Glomerular endothelial cell (primary cell): ENCODE measurements around the gene SH3GLB1. TPM values are rescaled to one million over a fixed set of nuclear protein-coding genes. Genes with fewer than 3 reads are reported as not detected.
A peak's percentile ranks its signal among the peaks of the same experiment; 100 is the strongest.

Source experiments
- DNase-seq: peaks from one replicate; pipeline ENCODE4 v3.0.0-alpha.2; 2011; ENCODE audit warnings: low read depth, low spot score; ENCODE audit errors: extremely low read depth
- total RNA-seq: library from RNA; depleted of rRNA; stranded (reverse); fragments of >200 nt; gene quantifications from 2 replicates; pipeline ENCODE4 v1.2.3, GENCODE V29; 2015

Gene SH3GLB1
- total RNA-seq, 1 donor from 2014 or later: 94.6 TPM

DNA sequence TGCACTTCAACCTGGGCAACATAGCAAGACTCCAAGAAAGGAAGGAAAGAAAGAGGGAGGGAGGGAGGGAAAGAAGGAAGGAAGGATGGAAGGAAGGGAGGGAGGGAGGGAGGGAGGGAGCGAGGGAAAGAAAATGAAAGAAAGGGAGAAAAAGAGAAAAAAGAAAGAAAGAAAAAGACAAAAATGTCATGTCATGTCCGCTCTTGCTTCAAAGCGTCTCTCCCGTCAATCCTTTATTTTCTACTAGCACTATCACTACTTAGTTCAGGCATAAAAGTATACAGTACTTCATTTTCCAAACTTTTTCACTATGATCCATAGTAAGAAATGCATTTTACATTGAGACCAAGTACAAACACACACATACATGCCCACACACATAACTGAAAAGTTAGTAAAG lies 64.7 kb downstream of the SH3GLB1 start:
- DNase-seq: no peak

DNA sequence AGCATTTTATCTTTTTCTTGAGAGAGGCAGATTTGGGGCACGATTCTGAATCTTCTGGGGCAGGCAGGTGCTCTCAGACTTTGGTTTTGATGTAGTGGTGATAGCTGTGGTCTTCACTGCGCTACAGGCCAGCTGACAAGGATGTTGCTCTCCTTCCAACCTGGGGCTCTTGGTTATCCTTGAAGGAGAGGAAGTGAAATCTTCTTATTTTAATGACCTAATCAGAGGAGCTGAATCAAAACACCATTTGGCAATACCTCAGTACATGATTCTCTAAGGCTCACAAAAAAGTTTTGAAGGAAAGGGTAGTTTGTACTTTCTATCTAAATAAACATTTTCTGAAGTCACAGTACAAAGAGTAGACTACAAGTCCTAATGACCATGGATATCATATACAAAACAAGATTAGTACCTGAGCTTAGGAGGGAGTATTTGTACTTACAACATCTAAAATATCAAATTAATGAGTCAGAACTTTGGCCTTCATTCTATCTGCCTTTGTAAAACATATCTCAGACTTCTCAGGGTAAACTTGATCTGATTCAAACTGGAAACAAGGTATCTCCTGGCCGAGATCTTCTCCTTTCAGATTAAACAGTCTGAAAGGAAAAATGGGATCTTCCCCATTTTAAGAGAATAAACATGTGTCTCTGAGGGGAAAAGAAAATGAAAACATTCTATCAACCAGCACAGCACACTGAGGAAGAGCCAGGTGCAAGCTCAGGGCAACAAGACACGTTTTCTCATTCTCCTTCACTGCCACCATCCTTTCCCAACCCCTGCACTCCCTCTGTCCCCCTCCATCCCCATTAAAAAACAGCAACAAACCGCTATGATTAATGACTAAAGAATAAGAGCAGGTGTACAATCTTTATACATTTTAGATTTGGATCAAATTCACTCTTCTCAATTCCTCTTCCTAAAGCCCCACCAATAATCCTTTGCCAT lies 69.2 kb downstream of the SH3GLB1 start:
- DNase-seq: no peak

DNA sequence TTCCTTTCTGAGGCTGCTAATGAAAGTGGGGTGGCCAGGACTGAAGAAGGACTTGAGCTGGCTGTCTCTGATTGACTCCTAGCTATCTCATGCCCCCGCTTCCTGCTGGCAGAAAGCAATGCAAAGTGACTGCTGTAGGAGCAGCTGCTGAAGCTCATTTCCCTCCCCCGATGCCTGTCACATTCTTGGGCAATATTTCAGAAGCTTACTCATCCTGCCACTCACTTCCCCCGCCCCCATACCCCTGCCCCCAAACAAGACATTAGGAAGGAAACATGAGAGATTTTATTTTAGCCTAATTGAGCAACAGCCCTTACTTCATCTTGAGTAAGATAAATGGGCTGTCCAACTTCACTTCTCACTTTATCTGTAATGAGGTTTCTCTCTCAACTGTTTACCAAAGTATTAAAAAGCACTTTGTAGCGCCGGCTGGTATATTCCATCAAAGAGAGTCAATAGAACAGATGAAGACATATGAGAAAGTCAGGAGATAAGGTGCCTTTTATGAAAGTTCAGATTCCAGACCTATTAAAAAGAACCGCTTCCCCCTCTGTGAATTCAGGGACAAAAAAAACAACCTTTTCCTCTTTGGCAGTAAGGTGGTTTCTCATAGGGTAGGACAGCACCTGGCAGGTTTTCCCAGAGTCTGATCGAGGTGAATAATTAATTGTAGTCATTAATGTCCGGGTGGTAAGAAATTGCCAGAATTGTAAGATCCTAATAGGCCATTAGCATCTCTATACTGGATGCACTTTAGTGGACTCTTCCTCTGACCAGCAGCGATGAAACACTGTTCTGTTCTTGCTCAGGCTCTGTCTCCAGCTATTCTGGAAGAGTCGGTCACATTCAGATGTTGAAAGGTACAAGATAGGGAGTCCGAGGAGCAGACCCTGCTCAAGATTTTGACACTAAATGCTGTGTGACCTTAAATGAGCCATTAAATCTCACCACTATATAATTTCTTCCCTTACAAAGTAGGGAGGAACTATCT lies 70.2 kb downstream of the SH3GLB1 start:
- no peak for DNase-seq

DNA sequence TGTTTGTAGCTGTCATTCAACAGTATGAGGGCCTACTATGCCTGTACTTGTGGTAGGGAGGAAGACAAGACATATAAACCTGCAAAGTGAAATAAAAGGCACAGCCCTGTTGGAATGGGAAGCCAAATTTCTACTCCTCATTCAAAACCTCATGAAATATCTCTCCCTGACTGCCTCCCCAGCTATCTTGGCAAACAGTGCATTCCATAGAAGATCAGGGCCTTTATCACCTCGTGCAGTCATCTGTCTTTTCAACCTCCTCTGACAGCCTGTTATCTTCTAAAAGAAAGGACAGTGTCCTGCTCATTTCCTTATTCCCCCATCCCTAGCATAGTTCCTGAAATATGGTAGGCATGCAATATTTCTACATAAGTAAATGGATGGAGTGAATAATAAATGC lies 71.0 kb downstream of the SH3GLB1 start:
- DNase-seq: no peak

DNA sequence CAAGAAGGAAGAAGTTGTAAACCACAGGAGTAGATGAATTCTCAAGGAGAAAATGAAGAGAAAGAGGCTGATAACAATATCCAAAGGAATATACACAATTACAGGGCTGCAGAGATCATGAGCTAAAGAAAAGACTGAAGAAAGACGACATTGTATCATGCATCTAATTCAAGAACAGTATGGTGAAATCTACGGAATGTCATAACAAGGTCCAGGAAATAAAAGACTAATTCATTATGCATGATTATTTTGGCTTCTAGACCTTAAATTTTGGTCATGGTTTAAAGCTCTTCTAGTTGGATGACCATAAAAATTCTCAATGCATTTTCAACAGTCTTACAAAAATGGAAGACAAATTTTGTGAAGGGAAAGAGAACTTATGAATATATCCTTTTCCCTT lies 71.7 kb downstream of the SH3GLB1 start:
- no peak for DNase-seq

- DNase-seq: no peak
These were observed 74.3 kb downstream of the SH3GLB1 start for GRCh38 chr1:86778569-86779239.

- no peak for DNase-seq
These were observed 75.2 kb downstream of the SH3GLB1 start for GRCh38 chr1:86779308-86780191.

DNA sequence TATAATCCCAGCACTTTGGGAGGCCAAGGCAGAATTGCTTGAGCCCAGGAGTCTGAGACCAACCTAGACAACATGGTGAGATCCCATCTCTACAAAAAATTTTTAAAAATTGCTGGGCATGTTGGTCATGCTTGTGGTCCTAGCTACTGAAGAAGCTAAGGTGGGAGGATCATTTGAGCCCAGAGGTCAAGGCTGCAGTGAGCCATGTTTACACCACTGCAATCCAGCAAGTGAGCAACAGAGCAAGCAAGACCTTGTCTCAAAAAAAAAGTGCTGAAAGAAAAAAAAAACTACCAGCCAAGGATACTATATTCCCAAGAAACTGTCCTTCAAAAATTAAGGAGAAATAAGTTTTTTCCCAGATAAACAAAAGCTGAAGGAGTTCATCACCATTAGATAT lies 78.1 kb downstream of the SH3GLB1 start:
- DNase-seq: no peak

DNA sequence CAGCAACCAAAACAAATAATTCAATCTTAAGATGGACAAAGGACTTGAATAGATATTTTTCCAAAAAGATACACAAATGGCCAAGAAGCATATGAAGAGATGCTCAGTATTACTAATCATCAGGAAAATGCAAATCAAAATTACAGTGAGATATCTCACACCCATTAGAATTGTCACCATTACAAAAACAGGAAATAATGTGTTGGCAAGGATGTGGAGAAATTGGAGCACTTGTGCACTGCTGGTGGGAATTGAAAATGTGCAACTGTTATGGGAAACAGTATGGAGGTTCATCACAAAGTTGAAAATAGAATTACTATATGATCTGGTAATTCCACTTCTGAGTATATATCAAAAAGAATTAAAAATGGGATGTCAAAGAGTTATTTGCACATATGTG lies 83.2 kb downstream of the SH3GLB1 start:
- no peak for DNase-seq

DNA sequence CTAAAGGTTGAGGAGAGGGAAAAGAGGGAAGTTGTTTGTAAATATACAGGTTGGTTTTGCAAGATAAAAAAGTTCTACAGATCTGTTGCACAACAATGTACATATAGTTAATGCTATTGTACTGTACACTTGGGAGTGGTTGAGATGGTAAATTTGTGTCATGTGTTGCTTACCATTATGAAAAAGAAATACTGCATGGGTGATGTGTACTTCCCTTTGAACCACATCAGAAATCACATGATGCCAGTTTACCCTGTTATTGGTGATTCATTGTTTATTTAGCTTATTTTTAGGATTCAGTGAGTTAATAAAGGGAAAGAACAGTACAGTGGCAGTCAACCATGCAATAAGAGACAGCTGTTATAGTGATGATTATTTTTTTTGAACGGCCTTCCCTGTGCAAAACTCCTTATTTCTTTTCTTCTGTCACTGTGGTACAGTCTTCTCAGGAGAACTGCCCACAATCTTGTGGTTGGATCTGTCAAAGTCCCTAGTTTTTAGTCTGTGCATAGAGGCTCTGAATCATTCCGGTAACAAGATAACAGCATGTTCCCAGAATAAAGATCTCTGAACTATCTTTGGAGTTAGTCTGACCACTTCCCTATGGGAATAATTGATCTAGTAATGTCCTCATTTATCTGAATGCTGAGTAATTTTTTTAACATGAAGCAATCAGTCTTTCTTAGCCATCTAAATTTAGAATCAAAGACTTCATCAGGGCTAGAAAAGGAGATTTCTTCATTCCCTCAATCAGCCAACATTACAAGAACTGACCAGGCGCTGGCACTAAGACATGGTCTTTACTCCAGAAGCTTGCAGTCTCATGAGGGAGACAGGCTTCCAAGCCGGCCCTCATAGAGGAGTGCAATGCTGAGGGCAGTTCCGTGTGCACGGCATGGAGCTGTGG lies 84.2 kb downstream of the SH3GLB1 start:
- peak; percentile 41 for DNase-seq

GRCh38 chr1:86795316-86795715 lies 90.9 kb downstream of the SH3GLB1 start:
- DNase-seq: no peak

Other genes starting within 250 kb of the SH3GLB1 start
- not detected in 2 replicates for gene CLCA1, start 235.6 kb upstream of the SH3GLB1 start, total RNA-seq
- not detected in 2 replicates for gene CLCA4, start 157.5 kb upstream of the SH3GLB1 start, total RNA-seq
- gene SELENOF, start 209.6 kb downstream of the SH3GLB1 start, total RNA-seq: 112 and 122 TPM in 2 replicates
- gene HS2ST1, start 210.1 kb downstream of the SH3GLB1 start, total RNA-seq: 17.6 and 18.2 TPM in 2 replicates